Activated CD4-positive, CD25-positive, alpha-beta regulatory T cell treated with anti-CD3 and anti-CD28 coated beads, Interleukin-2, amount 50 U/mL, for 16 hours (primary cell): ENCODE data around the gene GPR21.

Experiments
- DNase-seq: peaks from one replicate; pipeline ENCODE4 v3.0.0-alpha.2; 2020; ENCODE audit warnings: low read depth, low spot score

Gene GPR21

GRCh38 chr9:123033864-123034601 lies 566 bp downstream of the GPR21 start:
- no peak for DNase-seq

DNA sequence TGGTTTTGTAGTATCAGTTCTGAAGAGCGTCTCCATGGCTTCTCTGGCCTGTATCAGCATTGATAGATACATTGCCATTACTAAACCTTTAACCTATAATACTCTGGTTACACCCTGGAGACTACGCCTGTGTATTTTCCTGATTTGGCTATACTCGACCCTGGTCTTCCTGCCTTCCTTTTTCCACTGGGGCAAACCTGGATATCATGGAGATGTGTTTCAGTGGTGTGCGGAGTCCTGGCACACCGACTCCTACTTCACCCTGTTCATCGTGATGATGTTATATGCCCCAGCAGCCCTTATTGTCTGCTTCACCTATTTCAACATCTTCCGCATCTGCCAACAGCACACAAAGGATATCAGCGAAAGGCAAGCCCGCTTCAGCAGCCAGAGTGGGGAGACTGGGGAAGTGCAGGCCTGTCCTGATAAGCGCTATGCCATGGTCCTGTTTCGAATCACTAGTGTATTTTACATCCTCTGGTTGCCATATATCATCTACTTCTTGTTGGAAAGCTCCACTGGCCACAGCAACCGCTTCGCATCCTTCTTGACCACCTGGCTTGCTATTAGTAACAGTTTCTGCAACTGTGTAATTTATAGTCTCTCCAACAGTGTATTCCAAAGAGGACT lies 1.5 kb downstream of the GPR21 start:
- DNase-seq, result no peak

GRCh38 chr9:123035791-123036190 lies 2.3 kb downstream of the GPR21 start:
- DNase-seq, result no peak

DNA sequence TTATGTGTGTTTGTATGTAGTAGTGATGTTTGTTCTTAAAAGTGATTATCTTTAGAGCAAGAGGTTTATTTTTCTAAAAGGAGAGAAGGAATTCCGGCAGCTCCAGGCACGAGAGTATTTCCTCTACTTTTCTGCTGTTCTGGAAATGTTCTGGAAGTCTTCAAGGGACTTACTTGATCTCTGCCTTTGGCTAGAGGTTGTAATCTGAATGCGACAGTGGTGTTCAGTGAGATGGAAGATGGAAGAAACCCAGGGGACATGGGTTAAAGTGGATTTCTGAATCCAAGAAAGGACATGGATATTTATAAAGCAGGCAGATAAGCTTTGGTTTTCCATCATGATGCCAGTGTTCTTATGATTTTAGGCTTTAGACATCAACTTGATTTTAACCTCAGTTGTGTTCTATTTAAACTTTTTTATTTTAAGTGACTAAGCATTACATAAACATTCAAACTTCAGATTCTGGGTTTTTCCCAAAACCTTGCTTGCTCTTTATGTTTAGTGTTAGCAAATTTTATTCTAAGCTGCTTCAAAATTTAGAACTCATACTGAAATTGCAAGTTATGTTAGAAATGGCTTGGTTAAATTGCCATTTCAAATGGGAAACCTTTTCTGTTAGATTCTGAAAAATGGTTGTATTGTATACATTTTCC lies 3.6 kb downstream of the GPR21 start:
- no peak for DNase-seq

- DNase-seq, result no peak
These were observed 6.3 kb downstream of the GPR21 start for GRCh38 chr9:123039617-123040219.

DNA sequence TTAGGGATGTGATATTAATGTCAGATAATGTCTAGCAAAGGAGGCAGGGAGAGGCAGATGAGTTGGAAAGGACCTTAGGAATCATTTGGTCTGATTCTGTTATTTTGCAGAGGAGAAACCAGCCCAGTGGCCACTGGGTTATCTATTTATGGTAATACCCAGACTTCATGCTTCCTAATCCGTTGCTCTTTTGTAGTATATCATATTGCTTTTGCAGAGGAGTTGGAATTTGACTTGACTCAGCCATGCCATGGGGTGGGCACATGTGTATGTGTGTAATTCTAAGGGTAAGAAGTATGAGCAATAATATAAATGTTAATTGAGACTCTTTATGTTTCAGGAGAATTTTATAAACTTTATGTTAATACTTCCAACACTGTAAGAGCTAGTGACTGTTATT lies 7.3 kb downstream of the GPR21 start:
- no peak for DNase-seq

- no peak for DNase-seq
These were observed 8.0 kb downstream of the GPR21 start for GRCh38 chr9:123041489-123041888.

DNA sequence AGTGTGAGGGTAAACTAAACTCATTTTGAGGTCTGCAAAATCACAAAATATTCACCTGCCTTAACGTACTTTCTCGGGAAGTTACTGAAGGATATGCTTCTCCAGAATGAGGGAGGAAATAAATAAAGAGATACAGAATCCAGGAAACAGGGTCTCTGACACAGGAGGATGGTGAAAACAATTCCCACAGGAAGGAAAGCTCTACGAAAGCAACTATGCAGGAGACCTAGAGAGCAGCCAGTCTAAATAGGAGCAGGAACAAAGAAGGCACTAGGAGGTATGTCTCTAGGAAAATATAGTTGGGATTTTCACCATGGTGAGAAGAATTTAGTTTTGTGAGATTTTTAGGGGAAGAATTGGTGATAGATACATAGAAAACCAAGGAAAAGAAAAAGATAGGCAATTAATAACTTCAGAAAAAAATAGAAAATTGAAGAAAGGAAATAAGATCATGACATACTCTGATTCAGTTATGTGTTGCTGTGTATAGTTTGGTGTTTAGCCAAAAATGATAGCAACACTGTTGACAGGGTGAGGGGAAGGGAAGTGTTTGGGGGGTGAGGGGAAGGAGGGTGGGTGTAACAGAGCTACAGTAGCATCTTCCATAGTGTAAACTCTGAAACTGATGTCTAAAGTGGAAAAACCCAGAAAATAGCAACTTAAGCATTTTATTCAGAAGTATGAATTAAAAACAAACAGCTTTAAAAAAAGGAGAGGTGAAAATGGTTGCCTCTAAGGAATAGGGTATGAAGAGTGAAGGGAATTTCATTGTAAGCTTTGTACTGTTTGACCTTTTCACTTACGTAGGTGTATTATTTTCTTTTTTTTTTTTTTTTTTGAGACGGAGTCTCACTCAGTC lies 9.8 kb downstream of the GPR21 start:
- no peak for DNase-seq

GRCh38 chr9:123044586-123044985 lies 11.1 kb downstream of the GPR21 start:
- no peak for DNase-seq

- no peak for DNase-seq
These were observed 13.1 kb downstream of the GPR21 start for GRCh38 chr9:123046406-123047195.

DNA sequence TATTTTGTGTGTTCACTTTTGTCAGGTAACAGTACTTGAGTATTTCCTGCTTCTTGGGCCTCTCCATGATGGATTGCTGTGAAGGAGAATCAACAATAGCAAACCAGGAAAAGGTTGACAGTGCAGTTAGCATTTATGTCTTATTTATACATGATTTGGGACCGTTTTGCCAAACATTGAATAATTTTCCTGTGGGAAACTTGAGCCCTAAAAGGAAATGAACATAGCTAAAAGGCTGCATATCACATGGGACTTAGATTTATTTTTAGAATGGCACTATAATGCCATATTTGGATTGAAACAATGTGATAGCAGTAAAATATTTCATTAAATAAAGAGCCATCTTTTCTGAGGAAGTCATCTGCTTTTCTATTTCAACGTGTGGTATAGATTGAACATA lies 15.3 kb downstream of the GPR21 start:
- no peak for DNase-seq

DNA sequence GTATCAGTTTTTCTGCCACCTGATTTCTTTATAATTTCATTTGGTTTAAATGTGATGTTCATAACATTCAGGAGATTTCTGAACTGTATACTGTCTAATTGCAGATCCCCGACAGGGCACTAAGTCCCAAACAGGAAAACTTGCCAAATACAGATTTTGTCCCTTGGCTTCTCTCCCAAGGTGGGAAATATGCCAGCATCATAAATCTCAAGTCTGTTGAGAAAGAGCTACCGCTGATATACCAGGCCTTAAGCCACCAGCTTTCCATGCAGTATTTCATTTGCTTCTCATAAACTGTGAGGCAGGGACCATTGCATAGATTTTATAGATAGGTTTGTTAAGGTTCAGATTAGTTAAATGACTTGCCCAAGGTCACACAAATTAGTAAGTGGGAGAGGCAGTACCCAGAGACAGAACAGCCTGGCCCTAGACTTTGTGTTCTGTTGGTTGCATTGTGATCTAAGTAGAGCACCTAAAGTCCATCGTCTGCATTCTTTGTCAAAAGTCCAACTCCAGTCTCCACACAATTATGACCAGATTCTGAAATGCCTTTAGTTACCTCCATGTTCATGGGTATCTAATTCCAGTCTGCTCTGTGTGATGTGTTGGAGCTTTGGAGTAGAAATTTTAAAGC lies 16.2 kb downstream of the GPR21 start:
- no peak for DNase-seq

DNA sequence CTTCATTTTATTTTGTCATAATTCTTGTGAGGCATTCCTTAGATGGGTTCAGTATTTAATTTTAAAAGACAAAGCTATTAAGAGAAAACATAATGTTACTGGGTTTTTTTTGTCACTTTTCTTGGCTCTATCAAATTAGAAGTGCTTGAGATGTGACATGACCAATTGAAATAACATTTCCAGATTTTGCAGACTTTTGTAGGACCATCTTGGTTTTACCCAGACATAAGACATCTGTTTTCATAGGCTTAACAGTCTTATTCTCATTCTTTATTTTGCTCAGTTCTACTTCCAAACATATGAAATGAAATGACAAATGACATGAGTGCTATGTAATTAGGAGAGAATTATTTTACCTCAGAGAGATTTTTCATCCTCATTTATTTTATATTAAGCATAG lies 19.6 kb downstream of the GPR21 start:
- no peak for DNase-seq

DNA sequence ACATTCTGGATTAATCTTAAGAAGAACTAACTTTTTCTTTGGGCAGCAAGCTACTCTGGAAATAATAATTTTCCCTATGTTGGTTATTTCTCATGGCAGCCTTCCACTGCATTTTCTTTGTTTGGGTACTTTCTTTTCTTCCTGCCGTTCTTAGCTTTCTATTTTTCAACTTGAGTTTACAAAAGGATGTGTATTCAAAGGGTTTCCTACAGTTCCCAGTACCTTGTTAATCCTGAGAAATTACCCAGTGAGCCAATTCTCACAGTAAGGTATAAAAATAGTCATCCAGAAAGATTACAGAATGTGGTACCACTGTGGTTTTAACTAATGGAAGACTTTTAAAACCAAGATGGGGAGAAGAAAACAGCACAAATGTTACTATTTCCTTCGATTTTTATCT lies 20.2 kb downstream of the GPR21 start:
- DNase-seq, result no peak

DNA sequence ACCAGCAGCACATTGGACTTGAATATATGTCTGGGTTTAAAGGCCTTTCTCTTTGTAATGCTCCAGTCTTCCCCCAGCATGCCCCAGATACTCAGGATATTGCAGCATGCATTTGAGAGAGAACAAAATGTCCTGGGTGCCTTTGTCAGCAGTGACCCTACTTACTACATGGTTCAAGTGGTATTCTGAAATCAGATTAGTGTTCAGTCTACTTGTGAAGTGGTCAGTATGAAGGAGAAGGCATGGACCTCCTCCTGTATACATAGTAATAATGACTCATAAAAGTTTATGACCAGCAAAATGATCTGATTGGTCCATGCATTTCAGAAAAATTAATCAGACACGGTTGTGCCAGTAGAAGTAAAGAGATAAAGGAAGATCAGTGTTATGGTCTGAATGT lies 25.4 kb downstream of the GPR21 start:
- no peak for DNase-seq

DNA sequence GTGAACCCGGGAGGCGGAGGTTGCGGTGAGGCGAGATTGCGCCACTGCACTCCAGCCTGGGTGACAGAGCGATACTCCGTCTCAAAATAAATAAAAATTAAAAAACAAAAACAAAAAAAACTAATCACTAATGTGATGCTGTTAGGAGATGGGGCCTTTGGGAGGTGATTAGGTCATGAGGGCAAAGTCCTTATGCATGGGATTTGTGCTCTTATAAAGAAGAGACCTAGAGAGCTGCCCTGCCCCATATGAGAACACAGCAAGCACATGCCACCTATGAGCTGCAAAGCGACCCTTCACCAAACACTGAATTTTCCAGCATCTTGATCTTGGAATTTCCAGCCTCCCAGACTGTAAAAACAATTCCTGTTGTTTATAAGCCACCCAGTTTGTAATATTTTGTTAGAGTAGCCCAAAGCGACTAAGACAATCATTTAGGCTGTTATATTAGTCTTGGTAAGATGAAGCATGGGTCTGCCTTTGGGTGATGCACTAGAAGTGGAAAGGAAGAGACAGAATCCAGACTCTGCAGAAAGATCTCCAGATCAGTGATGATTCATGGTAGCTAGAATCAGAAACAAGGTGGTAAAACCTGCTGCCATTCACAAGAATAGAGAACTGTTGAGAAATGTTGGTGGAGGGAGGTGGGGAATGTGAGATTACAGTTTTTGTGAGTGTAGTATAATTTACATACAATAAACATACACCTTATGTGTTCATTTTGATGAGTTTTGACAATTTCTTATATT lies 26.2 kb downstream of the GPR21 start:
- no peak for DNase-seq

DNA sequence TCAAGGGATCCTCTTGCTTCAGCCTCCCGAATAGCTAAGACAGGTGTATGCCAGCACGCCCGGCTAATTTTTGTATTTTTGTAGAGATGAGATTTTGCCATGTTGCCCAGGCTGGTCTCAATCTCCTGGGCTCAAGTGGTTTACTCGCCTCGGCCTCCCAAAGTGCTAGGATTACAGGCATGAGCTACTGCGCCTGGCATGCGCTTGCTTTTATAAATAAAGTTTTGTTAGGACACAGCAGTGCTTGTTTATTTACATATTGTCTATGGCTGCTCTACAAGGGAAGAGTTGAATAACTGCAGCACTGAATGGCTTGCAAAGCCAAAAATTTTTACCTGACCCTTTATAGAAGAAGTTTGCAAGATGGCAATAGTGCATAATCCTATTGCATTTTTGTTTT lies 27.7 kb downstream of the GPR21 start:
- no peak for DNase-seq

DNA sequence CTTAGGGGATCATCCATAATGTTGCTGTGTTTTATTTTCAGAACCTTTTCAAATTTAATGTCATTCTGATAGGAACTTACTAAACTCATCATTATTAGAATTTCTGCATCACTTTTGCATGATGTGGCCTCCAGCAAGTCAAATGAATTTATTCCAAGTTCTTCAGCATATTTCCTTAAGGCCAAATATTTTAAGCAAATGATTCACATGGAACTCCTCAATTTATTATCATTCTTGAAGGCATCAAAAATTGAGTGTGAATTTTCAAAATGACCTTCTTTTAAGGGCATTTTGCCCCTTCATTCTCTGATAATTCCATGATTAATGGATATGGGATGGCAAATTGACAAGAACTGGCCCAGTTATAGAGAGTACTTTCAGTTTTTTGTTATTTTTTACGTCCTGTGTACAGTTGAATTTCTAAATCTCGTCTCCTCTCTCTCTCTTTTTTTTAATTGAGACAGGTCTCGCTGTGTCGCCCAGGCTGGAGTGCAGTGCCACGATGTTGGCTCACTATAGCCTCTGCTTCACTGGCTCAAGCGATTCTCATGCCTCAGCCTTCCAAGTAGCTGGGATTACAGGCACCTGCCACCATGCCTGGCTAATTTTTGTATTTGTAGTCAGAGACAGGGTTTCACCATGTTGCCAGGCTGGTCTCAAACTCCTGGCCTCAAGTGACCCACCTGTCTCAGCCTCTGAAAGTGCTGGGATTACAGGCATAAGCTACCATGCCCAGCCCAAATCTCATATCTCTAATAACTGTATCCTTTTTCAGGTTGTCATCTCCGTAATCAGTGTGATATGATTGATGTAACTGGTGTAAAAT lies 29.1 kb downstream of the GPR21 start:
- DNase-seq, result no peak

GRCh38 chr9:123063177-123063598 lies 29.7 kb downstream of the GPR21 start:
- no peak for DNase-seq
